ENCODE data around the gene PRAC1. TPM values are rescaled to one million over a fixed set of nuclear protein-coding genes. Genes with fewer than 3 reads are reported as not detected.

PRAC1 gene
- total RNA-seq, 1 experiment from 2014 or later = 60.8 TPM

- Mint-ChIP-seq H3K27ac (no peak overlapping the region), H3K4me1 (peaks cover 15% of the 10 kb centered on the region), H3K9me3 (no peaks in the 10 kb centered on the region), H3K27me3 (ENCODE audit: low read depth) (peaks cover 99% of the 10 kb centered on the region), H3K36me3 (no peaks in the 10 kb centered on the region), H3K4me3 (no peak overlapping the region)
- DNase-seq (ENCODE audit: low spot score) = no peak
- POLR2A ChIA-PET = no interaction called here
- no peak for ATAC-seq
- CTCF ChIA-PET = interaction anchor here (1.1 to 1.9 kb wide), 4 partner anchors 33 to 121 kb away, joined by 3 to 6 read pairs (median 6); no protein-coding TSS in a partner anchor
- TF ChIP-seq, protein P1, sequence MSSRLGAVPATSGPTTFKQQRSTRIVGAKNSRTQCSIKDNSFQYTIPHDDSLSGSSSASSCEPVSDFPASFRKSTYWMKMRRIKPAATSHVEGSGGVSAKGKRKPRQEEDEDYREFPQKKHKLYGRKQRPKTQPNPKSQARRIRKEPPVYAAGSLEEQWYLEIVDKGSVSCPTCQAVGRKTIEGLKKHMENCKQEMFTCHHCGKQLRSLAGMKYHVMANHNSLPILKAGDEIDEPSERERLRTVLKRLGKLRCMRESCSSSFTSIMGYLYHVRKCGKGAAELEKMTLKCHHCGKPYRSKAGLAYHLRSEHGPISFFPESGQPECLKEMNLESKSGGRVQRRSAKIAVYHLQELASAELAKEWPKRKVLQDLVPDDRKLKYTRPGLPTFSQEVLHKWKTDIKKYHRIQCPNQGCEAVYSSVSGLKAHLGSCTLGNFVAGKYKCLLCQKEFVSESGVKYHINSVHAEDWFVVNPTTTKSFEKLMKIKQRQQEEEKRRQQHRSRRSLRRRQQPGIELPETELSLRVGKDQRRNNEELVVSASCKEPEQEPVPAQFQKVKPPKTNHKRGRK (CRISPR knock-in tag; IDR thresholded peaks at IDR 0.05; ENCODE audit: borderline replicate concordance) = no peak
- TF ChIP-seq ZNF232 (CRISPR knock-in tag; IDR thresholded peaks at IDR 0.05) (no peak), ZNF671 (CRISPR knock-in tag; IDR thresholded peaks at IDR 0.05) (no peak)
- TF ChIP-seq, protein P2, sequence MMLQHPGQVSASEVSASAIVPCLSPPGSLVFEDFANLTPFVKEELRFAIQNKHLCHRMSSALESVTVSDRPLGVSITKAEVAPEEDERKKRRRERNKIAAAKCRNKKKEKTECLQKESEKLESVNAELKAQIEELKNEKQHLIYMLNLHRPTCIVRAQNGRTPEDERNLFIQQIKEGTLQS (CRISPR knock-in tag; conservative IDR thresholded peaks at IDR 0.05) = no peak
Measured at GRCh38 chr17:48757524-48757961, 35.2 kb upstream of the PRAC1 start.

GRCh38 chr17:48756830-48757251 is 34.5 kb upstream of the PRAC1 start:
- ChIA-PET CTCF (interaction anchor here (0.7 to 2.4 kb wide), 3 partner anchors 32 to 78 kb away, joined by 3 to 14 read pairs (median 3); no protein-coding TSS in a partner anchor), POLR2A (no interaction called here)
- Mint-ChIP-seq H3K9me3 (no peaks in the 10 kb centered on the region), H3K27me3 (ENCODE audit: low read depth) (peaks cover 99% of the 10 kb centered on the region), H3K36me3 (no peaks in the 10 kb centered on the region), H3K4me3 (no peak overlapping the region), H3K27ac (no peak overlapping the region), H3K4me1 (peaks cover 16% of the 10 kb centered on the region)
- TF ChIP-seq FOXP1 (CRISPR knock-in tag; IDR thresholded peaks at IDR 0.05; ENCODE audit: borderline replicate concordance) (no peak), NFYB (CRISPR knock-in tag; conservative IDR thresholded peaks at IDR 0.05; ENCODE audit: low read depth) (no peak), NFATC4 (CRISPR knock-in tag; IDR thresholded peaks at IDR 0.05) (no peak), ZNF423 (CRISPR knock-in tag; IDR thresholded peaks at IDR 0.05) (no peak), PRDM15 (CRISPR knock-in tag; IDR thresholded peaks at IDR 0.05) (no peak), ZBTB21 (CRISPR knock-in tag; IDR thresholded peaks at IDR 0.05; ENCODE audit: borderline replicate concordance) (no peak), ZNF416 (CRISPR knock-in tag; IDR thresholded peaks at IDR 0.05) (no peak)
- TF ChIP-seq, protein P3, sequence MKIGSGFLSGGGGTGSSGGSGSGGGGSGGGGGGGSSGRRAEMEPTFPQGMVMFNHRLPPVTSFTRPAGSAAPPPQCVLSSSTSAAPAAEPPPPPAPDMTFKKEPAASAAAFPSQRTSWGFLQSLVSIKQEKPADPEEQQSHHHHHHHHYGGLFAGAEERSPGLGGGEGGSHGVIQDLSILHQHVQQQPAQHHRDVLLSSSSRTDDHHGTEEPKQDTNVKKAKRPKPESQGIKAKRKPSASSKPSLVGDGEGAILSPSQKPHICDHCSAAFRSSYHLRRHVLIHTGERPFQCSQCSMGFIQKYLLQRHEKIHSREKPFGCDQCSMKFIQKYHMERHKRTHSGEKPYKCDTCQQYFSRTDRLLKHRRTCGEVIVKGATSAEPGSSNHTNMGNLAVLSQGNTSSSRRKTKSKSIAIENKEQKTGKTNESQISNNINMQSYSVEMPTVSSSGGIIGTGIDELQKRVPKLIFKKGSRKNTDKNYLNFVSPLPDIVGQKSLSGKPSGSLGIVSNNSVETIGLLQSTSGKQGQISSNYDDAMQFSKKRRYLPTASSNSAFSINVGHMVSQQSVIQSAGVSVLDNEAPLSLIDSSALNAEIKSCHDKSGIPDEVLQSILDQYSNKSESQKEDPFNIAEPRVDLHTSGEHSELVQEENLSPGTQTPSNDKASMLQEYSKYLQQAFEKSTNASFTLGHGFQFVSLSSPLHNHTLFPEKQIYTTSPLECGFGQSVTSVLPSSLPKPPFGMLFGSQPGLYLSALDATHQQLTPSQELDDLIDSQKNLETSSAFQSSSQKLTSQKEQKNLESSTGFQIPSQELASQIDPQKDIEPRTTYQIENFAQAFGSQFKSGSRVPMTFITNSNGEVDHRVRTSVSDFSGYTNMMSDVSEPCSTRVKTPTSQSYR (CRISPR knock-in tag; IDR thresholded peaks at IDR 0.05) = no peak
- DNase-seq (ENCODE audit: low spot score) (no peak), ATAC-seq (no peak)

DNA sequence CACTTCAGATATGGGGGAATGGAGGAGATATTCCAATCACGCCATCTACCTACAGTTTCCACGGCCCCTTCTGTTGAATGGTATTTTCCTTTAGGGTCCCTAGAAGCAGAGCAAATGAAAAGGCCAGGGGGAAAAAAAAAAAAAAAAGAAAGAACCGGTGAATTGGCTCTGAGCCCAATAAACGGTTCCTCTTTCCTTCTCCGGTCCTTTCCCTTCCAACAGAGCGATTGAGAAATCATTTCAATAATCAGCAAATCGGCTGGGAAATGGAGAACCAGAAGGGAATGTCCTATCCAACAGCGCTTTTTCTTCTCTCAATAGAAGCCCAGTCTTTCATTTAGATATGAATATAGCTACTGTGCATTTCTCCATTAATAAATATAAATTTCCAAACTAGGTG is 33.0 kb upstream of the PRAC1 start:
- ATAC-seq (no peak), DNase-seq (ENCODE audit: low spot score) (no peak)
- Mint-ChIP-seq H3K27me3 (ENCODE audit: low read depth) (peaks cover 99% of the 10 kb centered on the region), H3K4me3 (peak overlapping the region; percentile 56), H3K27ac (no peak overlapping the region), H3K4me1 (peaks cover 19% of the 10 kb centered on the region), H3K9me3 (no peaks in the 10 kb centered on the region), H3K36me3 (no peaks in the 10 kb centered on the region)
- TF ChIP-seq PRRX2 (CRISPR knock-in tag; IDR thresholded peaks at IDR 0.05) = no peak
- TF ChIP-seq, protein P4, sequence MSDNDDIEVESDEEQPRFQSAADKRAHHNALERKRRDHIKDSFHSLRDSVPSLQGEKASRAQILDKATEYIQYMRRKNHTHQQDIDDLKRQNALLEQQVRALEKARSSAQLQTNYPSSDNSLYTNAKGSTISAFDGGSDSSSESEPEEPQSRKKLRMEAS (CRISPR knock-in tag; IDR thresholded peaks at IDR 0.05) = no peak
- ChIA-PET CTCF (interaction anchor here (0.6 to 2.4 kb wide), 9 partner anchors 10 to 123 kb away, joined by 3 to 14 read pairs (median 5); no protein-coding TSS in a partner anchor), POLR2A (no interaction called here)
